Neural crest cell (in vitro differentiated cells): Measurements from ENCODE around the gene MAST4. TPM values are rescaled to one million over a fixed set of nuclear protein-coding genes. Genes with fewer than 3 reads are reported as not detected.

Experiments used
- DNase-seq: peaks from one replicate; pipeline ENCODE4 v3.0.0; 2021; ENCODE audit warnings: low read depth, mixed read lengths, low spot score
- H3K27ac Mint-ChIP-seq: one replicate; pipeline ENCODE4 v1.8.0; 2021; ENCODE audit warnings: mild to moderate bottlenecking, mixed read lengths; ENCODE audit not compliant: unreplicated experiment
- H3K27me3 Mint-ChIP-seq: 2 replicates; pipeline ENCODE4 v1.8.0; 2021; ENCODE audit warnings: low read depth, mild to moderate bottlenecking, mixed read lengths
- H3K36me3 Mint-ChIP-seq: 2 replicates; pipeline ENCODE4 v1.8.0; 2021; ENCODE audit warnings: low read depth, mild to moderate bottlenecking, mixed read lengths
- H3K4me1 Mint-ChIP-seq: 2 replicates; pipeline ENCODE4 v1.8.0; 2021; ENCODE audit warnings: mixed read lengths
- H3K4me3 Mint-ChIP-seq: one replicate; pipeline ENCODE4 v1.8.0; 2021; ENCODE audit warnings: mild to moderate bottlenecking, mixed read lengths
- H3K9me3 Mint-ChIP-seq: 2 replicates; pipeline ENCODE4 v1.8.0; 2021; ENCODE audit warnings: mixed read lengths
- CTCF ChIP-seq: fragments of 200-600 bp; sonication (generic); conservative IDR thresholded peaks from 2 replicates; pipeline ENCODE4 v1.5.0; 2021; ENCODE audit warnings: antibody characterized with exemption, mild to moderate bottlenecking
- total RNA-seq: library from RNA; stranded (reverse); gene quantifications from 2 replicates; pipeline ENCODE4 v1.2.1, GENCODE V29; 2021

Gene MAST4
- total RNA-seq, 1 donor from 2014 or later, result 7.3 TPM

DNA sequence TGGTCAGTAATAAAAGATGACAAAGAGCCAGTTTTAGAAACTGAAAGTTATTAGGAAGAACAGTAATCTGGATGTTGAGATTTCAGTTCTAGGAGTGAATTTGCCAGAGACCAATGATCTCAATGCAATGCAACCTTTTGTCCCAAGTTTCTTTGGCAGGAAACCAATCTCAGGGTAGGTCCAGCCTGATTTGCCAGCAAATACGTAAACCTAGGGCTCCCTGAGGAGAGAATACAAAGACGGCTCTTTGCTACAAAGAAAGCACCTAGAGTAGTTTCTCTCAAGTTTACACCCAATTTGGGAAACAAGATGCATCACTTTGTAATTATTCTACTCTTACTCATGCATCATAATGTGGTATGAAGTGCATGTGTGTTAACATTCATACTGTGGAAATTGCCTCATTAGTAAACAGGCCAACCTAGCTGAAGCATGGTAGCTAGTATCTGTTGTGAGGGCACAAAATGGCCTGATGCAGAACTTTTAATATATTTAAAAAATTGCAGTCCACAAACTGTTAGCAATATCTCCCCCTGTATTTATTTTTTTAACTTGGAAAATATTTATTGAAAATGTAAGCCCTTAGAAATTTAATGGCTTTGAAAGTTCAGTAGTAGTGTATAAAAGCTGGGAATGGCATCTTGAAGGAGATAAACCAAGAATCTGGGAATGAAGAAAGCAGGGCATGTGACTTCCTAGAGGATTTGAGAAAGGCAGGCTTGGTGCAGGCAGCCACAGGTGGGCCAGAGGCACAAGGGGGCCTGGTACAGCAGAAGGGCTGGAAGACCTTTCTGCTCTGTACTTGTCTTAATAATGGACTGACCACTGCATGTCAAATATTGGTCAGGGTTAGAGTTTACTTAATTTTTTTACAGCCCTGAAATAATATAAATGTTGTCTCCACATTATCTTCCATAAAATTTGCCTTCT, 59.5 kb downstream of the MAST4 start:
- no peaks in the 10 kb centered on the region for H3K36me3 Mint-ChIP-seq
- TF ChIP-seq CTCF, result no peak
- H3K27ac Mint-ChIP-seq, result no peak overlapping the region
- H3K9me3 Mint-ChIP-seq, result peaks cover 7% of the 10 kb centered on the region
- H3K4me3 Mint-ChIP-seq, result no peak overlapping the region
- H3K4me1 Mint-ChIP-seq, result no peaks in the 10 kb centered on the region
- DNase-seq, result no peak
- no peaks in the 10 kb centered on the region for H3K27me3 Mint-ChIP-seq

DNA sequence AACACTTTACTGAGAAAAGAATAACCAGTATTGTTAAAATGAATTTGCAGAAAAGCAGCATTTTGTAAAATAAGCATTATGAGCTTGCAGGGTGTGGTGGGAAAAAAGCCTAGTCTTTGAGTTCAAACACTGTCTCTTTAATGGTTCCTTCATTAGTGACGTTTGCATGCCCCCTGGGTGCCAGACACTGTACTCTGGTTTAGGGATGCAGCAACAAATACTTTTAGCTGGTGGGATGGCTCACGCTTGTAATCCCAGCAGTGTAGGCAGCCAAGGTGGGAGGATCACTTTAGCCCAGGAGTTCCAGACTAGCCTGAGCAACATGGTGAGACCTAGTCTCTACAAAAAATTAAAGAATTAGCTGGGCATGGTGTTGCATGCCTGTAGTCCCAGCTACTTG, 62.3 kb downstream of the MAST4 start:
- TF ChIP-seq CTCF, result no peak
- Mint-ChIP-seq H3K9me3 (peaks cover 2% of the 10 kb centered on the region), H3K27me3 (no peaks in the 10 kb centered on the region), H3K4me1 (no peaks in the 10 kb centered on the region), H3K4me3 (no peak overlapping the region), H3K27ac (no peak overlapping the region), H3K36me3 (no peaks in the 10 kb centered on the region)
- DNase-seq, result no peak

DNA sequence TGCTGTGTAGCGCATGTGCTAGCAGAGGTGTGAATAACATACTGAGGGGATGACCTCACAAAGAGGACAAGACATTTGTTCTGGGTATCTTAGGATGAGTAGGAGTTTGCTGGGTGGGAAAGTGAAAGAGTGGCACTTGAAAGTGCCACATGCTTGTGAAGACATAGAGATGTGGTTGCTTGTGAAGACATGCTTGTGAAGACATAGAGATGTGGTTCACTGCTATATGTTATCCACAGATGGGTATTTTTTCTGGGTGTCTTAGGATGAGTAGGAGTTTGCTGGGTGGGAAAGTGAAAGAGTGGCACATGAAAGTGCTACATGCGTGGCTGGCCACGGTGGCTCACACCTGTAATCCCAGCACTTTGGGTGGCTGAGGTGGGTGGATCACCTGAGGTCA, 63.6 kb downstream of the MAST4 start:
- no peaks in the 10 kb centered on the region for H3K36me3 Mint-ChIP-seq
- no peak for DNase-seq
- no peaks in the 10 kb centered on the region for H3K4me1 Mint-ChIP-seq
- TF ChIP-seq CTCF, result no peak
- no peak overlapping the region for H3K4me3 Mint-ChIP-seq
- no peaks in the 10 kb centered on the region for H3K27me3 Mint-ChIP-seq
- peaks cover 2% of the 10 kb centered on the region for H3K9me3 Mint-ChIP-seq
- H3K27ac Mint-ChIP-seq, result no peak overlapping the region

GRCh38 chr5:66660396-66660795, 64.2 kb downstream of the MAST4 start:
- no peaks in the 10 kb centered on the region for H3K36me3 Mint-ChIP-seq
- H3K27me3 Mint-ChIP-seq, result no peaks in the 10 kb centered on the region
- no peak for DNase-seq
- no peak overlapping the region for H3K4me3 Mint-ChIP-seq
- H3K4me1 Mint-ChIP-seq, result no peaks in the 10 kb centered on the region
- H3K27ac Mint-ChIP-seq, result no peak overlapping the region
- no peak for TF ChIP-seq CTCF
- H3K9me3 Mint-ChIP-seq, result peaks cover 2% of the 10 kb centered on the region

- TF ChIP-seq CTCF, result no peak
- no peaks in the 10 kb centered on the region for H3K27me3 Mint-ChIP-seq
- H3K4me3 Mint-ChIP-seq, result no peak overlapping the region
- H3K36me3 Mint-ChIP-seq, result no peaks in the 10 kb centered on the region
- H3K9me3 Mint-ChIP-seq, result peaks cover 2% of the 10 kb centered on the region
- no peak overlapping the region for H3K27ac Mint-ChIP-seq
- no peaks in the 10 kb centered on the region for H3K4me1 Mint-ChIP-seq
- no peak for DNase-seq
Observed at GRCh38 chr5:66661149-66661548, 65.0 kb downstream of the MAST4 start.
